Right ventricle myocardium superior (tissue), 1 donor: Measurements from ENCODE around the gene ZDHHC14. TPM values are rescaled to one million over a fixed set of nuclear protein-coding genes. Genes with fewer than 3 reads are reported as not detected.
"Not testable (repeated sequence)": the region's sequence is repeated elsewhere in the genome, so short reads cannot be mapped to it uniquely, and the experiment has no call there.

ENCODE experiments used
- ATAC-seq: fragments of 200-7000 bp; cut with Tn5 transposase; one replicate; pipeline ENCODE4 v1.9.1; 2020; ENCODE audit warnings: mild to moderate bottlenecking; ENCODE audit not compliant: poor library complexity
- DNase-seq: peaks from one replicate; pipeline ENCODE4 v3.0.0-alpha.2; 2020
- intact Hi-C: fragments of 100-400 bp; cut with DNase I; formaldehyde crosslinking; loops from one replicate; pipeline ENCODE4 v1.11.2; 2022
- total RNA-seq: library from RNA; stranded (reverse); fragmentation: NEBNext Ultra II Directional; extraction: Animal tissue kit (Norgen Biotek cat#: 25700); gene quantifications from one replicate; pipeline ENCODE4 v1.2.1, GENCODE V29; 2021
- donor health status: DM: no; HTN: yes; CAD: no; lungs with severe emphysema.

The ZDHHC14 gene
- total RNA-seq, 1 donor from 2014 or later = 9.4 TPM

DNA sequence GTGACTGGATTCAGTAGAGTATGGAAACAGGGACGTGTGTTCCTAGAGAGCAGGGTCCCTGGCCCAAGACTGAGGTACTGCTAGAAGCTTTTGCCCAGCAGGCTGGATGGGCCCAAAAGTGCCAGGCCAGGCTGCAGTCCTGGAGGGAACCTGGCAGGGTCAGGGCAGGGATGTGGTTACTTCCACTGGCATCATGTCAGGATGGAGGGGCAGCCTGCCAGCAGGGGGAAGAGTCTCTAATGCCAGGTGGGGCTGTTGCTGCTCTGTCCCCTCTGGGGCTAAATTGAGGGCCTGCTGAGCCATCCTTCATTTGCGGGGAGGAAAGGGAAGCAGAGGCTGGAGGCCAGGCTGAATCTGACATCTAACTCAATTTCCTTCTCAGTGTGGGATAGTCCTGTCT, 17.2 kb downstream of the ZDHHC14 start:
- DNase-seq (no peak), ATAC-seq (no peak)
- intact Hi-C loops = no loop called here

DNA sequence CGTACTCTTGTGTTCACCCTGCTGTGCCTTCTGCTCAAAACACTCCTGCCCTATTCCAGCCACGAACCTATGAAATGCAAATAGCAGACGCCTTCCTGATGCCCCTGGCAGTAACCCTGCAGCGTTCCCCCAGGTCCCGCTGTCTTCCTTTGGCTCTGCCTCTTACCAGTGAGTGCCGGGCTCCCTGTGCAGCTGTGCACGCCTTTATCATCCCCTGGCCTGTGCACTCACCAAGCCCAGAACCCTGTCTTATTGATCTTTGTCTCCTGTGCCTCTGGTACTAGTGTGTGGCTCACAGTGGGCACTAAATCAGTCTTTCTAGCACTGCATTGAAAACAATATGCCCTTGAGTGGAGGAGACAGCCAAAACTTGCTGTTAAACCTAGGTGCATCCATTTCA, 19.7 kb downstream of the ZDHHC14 start:
- intact Hi-C loops = no loop called here
- no peak for ATAC-seq
- DNase-seq = no peak

DNA sequence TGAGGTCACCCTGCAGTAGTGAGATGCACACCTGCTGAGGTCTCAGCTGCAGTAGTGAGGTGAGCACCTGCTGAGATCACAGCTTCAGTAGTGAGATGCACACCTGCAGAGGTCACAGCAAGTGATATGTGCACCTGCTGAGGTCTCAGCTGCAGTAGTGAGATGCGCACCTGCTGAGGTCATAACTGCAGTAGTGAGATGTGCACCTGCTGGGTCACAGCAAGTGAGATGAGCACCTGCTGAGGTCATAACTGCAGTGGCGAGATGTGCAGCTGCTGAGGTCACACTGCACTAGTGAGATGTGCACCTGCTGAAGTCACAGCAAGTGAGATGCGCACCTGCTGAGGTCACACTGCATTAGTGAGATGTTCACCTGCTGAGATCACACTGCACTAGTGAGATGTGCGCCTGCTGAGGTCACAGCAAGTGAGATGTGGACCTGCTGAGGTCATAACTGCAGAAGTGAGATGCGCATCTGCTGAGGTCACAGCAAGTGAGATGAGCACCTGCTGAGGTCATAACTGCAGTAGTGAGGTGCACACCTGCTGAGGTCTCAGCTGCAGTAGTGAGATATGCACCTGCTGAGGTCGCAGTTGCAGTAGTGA, 20.8 kb downstream of the ZDHHC14 start:
- intact Hi-C loops = no loop called here
- DNase-seq (no peak), ATAC-seq (no peak)

DNA sequence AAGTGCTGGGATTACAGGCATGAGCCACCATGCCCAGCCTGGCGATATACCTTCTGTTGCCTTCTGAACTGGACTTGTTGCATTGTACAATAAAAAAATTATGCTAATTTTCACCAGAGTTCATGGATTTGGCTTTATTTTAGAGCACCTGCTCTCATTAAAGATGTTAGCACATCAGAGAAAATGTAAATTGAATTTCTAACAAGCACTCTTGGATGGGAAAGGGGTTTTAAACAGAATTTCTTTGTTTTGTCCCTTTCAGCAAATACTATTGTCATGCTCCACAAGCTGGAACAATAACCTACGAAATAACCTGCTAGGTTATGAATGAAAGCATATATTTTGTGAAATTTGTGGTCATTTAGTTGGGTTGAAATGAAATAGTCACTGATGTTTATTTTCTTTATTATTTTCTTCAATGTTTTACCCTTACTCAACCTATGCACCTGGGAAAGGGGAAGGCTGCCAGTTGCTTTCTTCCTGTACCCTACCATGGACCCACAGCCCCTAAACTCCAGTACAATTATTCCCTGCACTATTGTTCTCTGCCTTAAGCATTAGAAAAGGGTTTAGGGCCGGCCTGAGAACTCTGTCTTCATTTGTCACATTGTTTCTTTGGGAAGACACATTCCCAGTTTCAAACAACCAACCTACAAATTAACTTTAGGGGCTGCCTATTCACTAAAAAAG, 22.2 kb downstream of the ZDHHC14 start:
- ATAC-seq (no peak), DNase-seq (no peak)
- intact Hi-C loops = no loop called here

DNA sequence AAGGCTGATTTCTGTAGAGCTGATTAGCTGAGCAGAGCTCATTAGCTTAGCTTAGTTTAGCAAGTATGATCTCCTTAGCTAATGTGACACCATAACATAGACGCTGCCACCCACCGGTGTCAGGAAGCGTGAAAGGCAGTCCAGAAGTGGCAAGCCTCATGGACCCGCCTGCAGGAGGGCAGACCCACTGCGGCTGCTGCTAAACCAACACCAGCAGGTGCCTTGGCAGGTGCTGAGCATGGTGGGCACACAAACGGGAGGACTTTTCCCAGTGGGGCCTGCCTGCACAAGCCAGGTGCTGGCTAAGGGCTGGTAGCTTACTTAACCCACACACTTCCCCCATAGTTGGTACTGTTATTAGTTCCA, 22.7 kb downstream of the ZDHHC14 start:
- DNase-seq (no peak), ATAC-seq (no peak)
- intact Hi-C loops = no loop called here

GRCh38 chr6:157405986-157406385, 25.0 kb downstream of the ZDHHC14 start:
- ATAC-seq = no peak
- DNase-seq = no peak
- intact Hi-C loops = no loop called here

GRCh38 chr6:157406661-157407060, 25.7 kb downstream of the ZDHHC14 start:
- intact Hi-C loops = no loop called here
- ATAC-seq = no peak
- no peak for DNase-seq

GRCh38 chr6:157407646-157408045, 26.7 kb downstream of the ZDHHC14 start:
- intact Hi-C loops = no loop called here
- no peak for ATAC-seq

GRCh38 chr6:157408427-157408826, 27.4 kb downstream of the ZDHHC14 start:
- DNase-seq, ATAC-seq, intact Hi-C loops: not testable (repeated sequence)

More at GRCh38 chr6:157407646-157408045, 26.7 kb downstream of the ZDHHC14 start:
- DNase-seq = no peak

- ATAC-seq (no peak), DNase-seq (no peak)
- intact Hi-C loops = no loop called here
These were observed 29.1 kb downstream of the ZDHHC14 start for GRCh38 chr6:157410045-157410444.

GRCh38 chr6:157411368-157411767, 30.4 kb downstream of the ZDHHC14 start:
- intact Hi-C loops = no loop called here
- ATAC-seq (no peak), DNase-seq (no peak)

GRCh38 chr6:157412791-157413190, 31.8 kb downstream of the ZDHHC14 start:
- intact Hi-C loops = no loop called here
- ATAC-seq = no peak
- no peak for DNase-seq

DNA sequence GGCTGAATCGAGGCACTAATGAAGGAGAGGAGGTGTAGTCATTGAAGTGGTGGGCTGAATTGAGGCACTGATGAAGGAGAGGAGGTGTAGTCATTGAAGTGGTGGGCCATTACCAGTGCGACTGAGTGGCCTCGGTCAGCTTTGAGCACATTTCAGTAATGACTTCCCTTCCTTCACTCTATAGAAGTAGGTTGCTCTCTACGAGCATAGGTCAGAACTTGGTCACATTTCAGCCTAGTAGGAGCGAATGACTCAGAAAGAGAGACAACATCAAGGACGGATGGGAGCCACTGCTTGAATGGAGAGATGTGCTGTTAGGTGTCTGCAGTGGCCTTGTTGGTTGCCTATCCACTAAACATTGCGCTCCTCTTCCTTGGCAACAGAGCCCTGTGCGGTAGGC, 39.5 kb downstream of the ZDHHC14 start:
- intact Hi-C loops = no loop called here

GRCh38 chr6:157424491-157425020, 43.6 kb downstream of the ZDHHC14 start:
- DNase-seq (no peak), ATAC-seq (peak; percentile 55)
- intact Hi-C loops = no loop called here

More for the DNA sequence above, 39.5 kb downstream of the ZDHHC14 start:
- ATAC-seq = no peak
- DNase-seq = no peak

DNA sequence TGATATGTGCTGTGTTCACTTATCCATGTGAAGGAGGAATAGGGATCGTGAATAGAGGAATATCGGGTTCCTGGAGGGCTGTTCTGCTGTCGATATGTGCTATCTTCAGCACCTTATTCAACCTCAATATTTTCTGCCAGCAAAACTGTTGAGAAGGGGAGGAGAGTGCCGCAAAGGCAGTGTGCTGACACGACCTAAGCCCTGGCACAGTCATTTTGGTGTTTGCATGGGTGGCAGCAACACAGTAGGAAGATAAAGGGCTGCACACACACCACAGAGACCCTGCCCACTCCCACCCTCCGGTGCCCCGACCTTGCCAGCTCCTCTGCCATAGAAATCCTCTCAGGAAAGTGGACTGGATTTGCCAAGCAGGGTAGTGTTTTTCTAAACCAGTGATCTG, 47.0 kb downstream of the ZDHHC14 start:
- intact Hi-C loops = no loop called here
- no peak for DNase-seq
- peak; percentile 68 for ATAC-seq

DNA sequence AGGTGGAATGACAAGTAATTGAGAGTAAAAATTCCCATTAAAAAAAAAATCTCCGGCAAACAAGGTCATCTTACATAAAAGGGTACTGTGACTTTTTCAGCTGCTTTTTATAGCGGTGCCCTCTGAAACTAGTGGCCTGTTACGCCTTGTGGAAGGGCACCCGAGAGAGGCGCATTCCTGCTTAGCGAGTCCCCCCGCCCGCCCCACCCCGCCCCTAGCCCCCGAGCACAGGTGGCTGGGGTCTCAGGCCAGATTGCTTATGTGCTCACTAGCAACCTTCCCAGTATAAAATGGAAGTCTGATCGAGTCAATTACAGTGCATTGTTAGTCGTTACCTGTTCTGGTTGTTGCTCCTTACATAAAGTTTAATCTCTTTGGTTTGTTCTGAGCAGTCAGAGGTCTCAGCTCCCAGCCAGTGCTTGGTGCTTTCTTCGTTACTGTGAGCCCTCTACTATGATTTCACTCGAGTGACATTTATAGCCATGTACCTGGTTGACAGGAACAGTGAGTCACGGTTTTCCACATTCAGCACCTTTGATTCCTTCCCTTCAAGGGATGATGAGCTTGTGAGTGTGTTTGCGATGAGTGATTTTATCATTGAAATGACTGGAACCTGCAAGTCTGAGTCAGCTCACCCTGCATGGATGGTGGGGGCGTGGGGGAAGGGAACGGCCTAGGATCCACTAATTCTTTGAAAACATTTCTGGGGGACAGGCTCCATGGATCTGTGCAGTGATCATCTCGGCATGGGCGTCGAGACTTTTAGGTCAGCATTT, 47.6 kb downstream of the ZDHHC14 start:
- DNase-seq = no peak
- peak; percentile 38 for ATAC-seq
- intact Hi-C loops = no loop called here

- no peak for DNase-seq
- ATAC-seq = no peak
These were observed 48.3 kb downstream of the ZDHHC14 start for GRCh38 chr6:157429248-157429647.

DNA sequence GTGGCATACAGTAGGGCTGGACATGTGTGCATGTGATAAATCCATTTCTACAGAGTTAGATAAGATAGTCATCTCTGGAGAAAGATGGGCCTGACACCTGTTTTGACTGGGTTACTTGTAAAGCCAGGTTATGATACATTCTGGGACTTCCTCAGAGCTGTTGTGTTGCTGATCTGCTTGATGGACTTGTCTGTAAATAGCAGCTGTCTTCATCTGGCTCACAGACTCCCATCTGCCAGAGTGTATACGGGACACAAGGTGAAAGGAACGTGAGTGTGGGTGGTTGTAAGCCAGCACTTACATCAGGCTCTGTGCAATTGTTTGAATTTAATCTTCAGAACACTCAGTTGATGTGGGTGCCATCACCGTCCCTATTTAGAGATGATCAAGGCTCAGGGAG, 49.8 kb downstream of the ZDHHC14 start:
- intact Hi-C loops = no loop called here
- peak; percentile 57 for ATAC-seq
- no peak for DNase-seq

More at GRCh38 chr6:157429248-157429647, 48.3 kb downstream of the ZDHHC14 start:
- intact Hi-C loops = no loop called here

DNA sequence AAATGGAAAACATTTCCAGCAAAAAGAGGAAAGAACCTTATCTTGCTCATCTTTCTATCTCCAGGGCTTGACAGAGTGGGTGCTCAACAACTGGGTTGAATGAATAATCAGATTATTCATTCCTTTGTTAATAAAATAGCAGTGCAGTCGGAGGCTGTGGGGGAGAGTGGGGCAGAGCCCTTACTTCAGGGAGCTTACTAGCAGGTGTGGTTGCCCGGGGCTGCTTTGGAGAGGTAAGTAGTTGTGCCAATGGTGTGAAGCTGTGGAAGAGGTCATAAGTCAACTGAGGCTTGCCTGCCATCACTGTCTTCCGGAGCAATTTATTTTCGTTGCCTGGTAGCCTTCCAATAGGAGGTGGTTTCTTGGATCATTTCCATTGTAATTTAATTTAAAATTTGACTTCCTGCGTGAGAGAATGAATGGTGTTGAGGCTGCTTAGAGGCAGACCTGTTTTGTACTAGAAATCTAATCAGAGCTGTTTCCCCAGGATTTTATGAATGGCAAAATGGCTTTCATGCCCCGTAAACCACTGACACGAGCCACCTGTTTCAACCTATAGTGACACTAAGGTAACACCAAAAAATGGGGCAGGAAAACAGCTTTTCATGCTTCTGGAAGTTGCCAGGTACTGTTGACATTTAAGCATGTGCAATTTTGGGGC, 51.4 kb downstream of the ZDHHC14 start:
- intact Hi-C loops = no loop called here
- DNase-seq (no peak), ATAC-seq (no peak)
